Smooth muscle cell of the coronary artery (primary cell): ENCODE data around the gene ARHGAP28. TPM values are rescaled to one million over a fixed set of nuclear protein-coding genes. Genes with fewer than 3 reads are reported as not detected.

ENCODE experiments used
- total RNA-seq: library from RNA; depleted of rRNA; stranded (reverse); fragments of >200 nt; gene quantifications from 2 replicates; pipeline ENCODE4 v1.2.3, GENCODE V29; 2014; ENCODE audit warnings: low replicate concordance

The ARHGAP28 gene
- 0.08 and 7.0 TPM in 2 replicates for total RNA-seq

GRCh38 chr18:6729247-6730091 is at the start of gene ARHGAP28:
TSS of gene ARHGAP28 (plus strand) at chr18:6729716. CDS start at chr18:6729822, 106 bp downstream.

